ENCODE data around the gene LAMTOR2. TPM values are rescaled to one million over a fixed set of nuclear protein-coding genes. Genes with fewer than 3 reads are reported as not detected.

Gene LAMTOR2
- total RNA-seq, 1 donor from 2014 or later = 60.1 TPM

- Histone ChIP-seq H3K79me2 (ENCODE audit: insufficient read depth, low read length) (peaks cover 93% of the 10 kb centered on the region), H3K4me3 (ENCODE audit: insufficient read depth, low read depth, low read length) (peak overlapping the region; percentile 91), H2AFZ (ENCODE audit: low read depth, low read length) (no peak overlapping the region), H3K9me3 (ENCODE audit: insufficient read depth, low read depth, low read length) (no peaks in the 10 kb centered on the region), H3K27ac (ENCODE audit: low read depth, low read length) (peak overlapping the region; percentile 57), H3K9ac (ENCODE audit: low read length) (peak overlapping the region; percentile 94), H3K36me3 (ENCODE audit: insufficient read depth, low read length) (peaks cover 2% of the 10 kb centered on the region), H3K4me1 (ENCODE audit: insufficient read depth, low read length) (peaks cover 37% of the 10 kb centered on the region), H3K27me3 (ENCODE audit: insufficient read depth, low read length) (no peaks in the 10 kb centered on the region), H3K4me2 (ENCODE audit: low read length) (peak overlapping the region; percentile 94), H4K20me1 (ENCODE audit: insufficient read depth, low read length) (peaks cover 75% of the 10 kb centered on the region)
- no peak for FAIRE-seq
- peak overlapping the region; percentile 97 for H3K4me3 Mint-ChIP-seq (ENCODE audit: unreplicated experiment)
- H3K9me3 Mint-ChIP-seq (ENCODE audit: unreplicated experiment) = no peaks in the 10 kb centered on the region
- H3K27ac Mint-ChIP-seq (ENCODE audit: unreplicated experiment) = peak overlapping the region; percentile 77
- peaks cover 40% of the 10 kb centered on the region for H3K4me1 Mint-ChIP-seq (ENCODE audit: low read depth, unreplicated experiment)
- no peaks in the 10 kb centered on the region for H3K27me3 Mint-ChIP-seq (ENCODE audit: low read depth, unreplicated experiment)
- H3K36me3 Mint-ChIP-seq (ENCODE audit: low read depth, unreplicated experiment) = peaks cover 17% of the 10 kb centered on the region
- TF ChIP-seq, protein P1, sequence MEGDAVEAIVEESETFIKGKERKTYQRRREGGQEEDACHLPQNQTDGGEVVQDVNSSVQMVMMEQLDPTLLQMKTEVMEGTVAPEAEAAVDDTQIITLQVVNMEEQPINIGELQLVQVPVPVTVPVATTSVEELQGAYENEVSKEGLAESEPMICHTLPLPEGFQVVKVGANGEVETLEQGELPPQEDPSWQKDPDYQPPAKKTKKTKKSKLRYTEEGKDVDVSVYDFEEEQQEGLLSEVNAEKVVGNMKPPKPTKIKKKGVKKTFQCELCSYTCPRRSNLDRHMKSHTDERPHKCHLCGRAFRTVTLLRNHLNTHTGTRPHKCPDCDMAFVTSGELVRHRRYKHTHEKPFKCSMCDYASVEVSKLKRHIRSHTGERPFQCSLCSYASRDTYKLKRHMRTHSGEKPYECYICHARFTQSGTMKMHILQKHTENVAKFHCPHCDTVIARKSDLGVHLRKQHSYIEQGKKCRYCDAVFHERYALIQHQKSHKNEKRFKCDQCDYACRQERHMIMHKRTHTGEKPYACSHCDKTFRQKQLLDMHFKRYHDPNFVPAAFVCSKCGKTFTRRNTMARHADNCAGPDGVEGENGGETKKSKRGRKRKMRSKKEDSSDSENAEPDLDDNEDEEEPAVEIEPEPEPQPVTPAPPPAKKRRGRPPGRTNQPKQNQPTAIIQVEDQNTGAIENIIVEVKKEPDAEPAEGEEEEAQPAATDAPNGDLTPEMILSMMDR (IDR thresholded peaks at IDR 0.05; ENCODE audit: insufficient read depth, low read depth, low read length) = no peak
- no peak for TF ChIP-seq EZH2 (IDR thresholded peaks at IDR 0.05; ENCODE audit: insufficient read depth, low read length)
- no peak for DNase-seq (ENCODE audit: low read depth)
Observed at GRCh38 chr1:156080241-156080862, 25.8 kb downstream of the LAMTOR2 start.

DNA sequence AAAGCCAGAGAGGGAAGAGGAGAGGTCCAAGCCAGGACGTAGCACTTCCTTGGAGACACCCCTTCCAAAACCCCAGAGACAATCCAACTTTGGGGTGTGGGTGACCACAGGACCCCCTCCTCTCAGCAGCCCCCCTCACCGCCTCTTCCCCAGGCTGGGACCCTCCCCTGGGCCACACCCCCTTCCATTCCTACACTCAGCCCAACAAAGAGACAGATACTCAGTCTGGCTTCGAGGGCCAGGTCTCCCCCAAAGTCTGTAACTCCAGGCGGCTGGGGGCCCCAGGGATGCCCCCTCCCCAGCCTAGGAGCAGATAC lies 26.2 kb downstream of the LAMTOR2 start:
- peaks cover 37% of the 10 kb centered on the region for H3K4me1 Mint-ChIP-seq (ENCODE audit: low read depth, unreplicated experiment)

More for the DNA sequence above, 26.2 kb downstream of the LAMTOR2 start:
- H3K27ac Mint-ChIP-seq (ENCODE audit: unreplicated experiment) = peak overlapping the region; percentile 77
- Histone ChIP-seq H3K4me3 (ENCODE audit: insufficient read depth, low read depth, low read length) (peak overlapping the region; percentile 91), H3K36me3 (ENCODE audit: insufficient read depth, low read length) (peaks cover 2% of the 10 kb centered on the region), H3K4me2 (ENCODE audit: low read length) (peak overlapping the region; percentile 94), H3K27ac (ENCODE audit: low read depth, low read length) (peak overlapping the region; percentile 57), H2AFZ (ENCODE audit: low read depth, low read length) (peak overlapping the region; percentile 45), H3K27me3 (ENCODE audit: insufficient read depth, low read length) (no peaks in the 10 kb centered on the region), H4K20me1 (ENCODE audit: insufficient read depth, low read length) (peaks cover 75% of the 10 kb centered on the region), H3K9me3 (ENCODE audit: insufficient read depth, low read depth, low read length) (no peaks in the 10 kb centered on the region), H3K4me1 (ENCODE audit: insufficient read depth, low read length) (peaks cover 37% of the 10 kb centered on the region), H3K79me2 (ENCODE audit: insufficient read depth, low read length) (peaks cover 91% of the 10 kb centered on the region), H3K9ac (ENCODE audit: low read length) (peak overlapping the region; percentile 94)
- H3K9me3 Mint-ChIP-seq (ENCODE audit: unreplicated experiment) = no peaks in the 10 kb centered on the region
- TF ChIP-seq EZH2 (IDR thresholded peaks at IDR 0.05; ENCODE audit: insufficient read depth, low read length) = no peak
- TF ChIP-seq, protein P1 (IDR thresholded peaks at IDR 0.05; ENCODE audit: insufficient read depth, low read depth, low read length) = no peak
- H3K36me3 Mint-ChIP-seq (ENCODE audit: low read depth, unreplicated experiment) = peaks cover 14% of the 10 kb centered on the region
- H3K4me3 Mint-ChIP-seq (ENCODE audit: unreplicated experiment) = peak overlapping the region; percentile 97
- H3K27me3 Mint-ChIP-seq (ENCODE audit: low read depth, unreplicated experiment) = no peaks in the 10 kb centered on the region
- FAIRE-seq = no peak
- DNase-seq (ENCODE audit: low read depth) = no peak
